ENCODE data around the gene RUNX1.

Gene RUNX1

GRCh38 chr21:34890724-34891612, 158.1 kb downstream of the RUNX1 start:
- no peak for DNase-seq

DNA sequence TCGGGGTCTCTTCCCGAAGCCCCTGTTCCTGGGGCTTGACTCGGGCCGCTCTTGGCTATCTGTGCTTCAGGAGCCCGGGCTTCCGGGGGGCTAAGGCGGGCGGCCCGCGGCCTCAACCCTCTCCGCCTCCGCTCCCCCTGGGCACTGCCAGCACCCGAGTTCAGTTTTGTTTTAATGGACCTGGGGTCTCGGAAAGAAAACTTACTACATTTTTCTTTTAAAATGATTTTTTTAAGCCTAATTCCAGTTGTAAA, 158.7 kb downstream of the RUNX1 start:
- DNase-seq, result no peak

GRCh38 chr21:34889676-34890469, 159.2 kb downstream of the RUNX1 start:
- peak; percentile 51 for DNase-seq

- DNase-seq, result peak; percentile 39
These were observed 159.8 kb downstream of the RUNX1 start for GRCh38 chr21:34889320-34889675.

GRCh38 chr21:34888569-34889319, 160.4 kb downstream of the RUNX1 start:
- DNase-seq, result peak; percentile 76

DNA sequence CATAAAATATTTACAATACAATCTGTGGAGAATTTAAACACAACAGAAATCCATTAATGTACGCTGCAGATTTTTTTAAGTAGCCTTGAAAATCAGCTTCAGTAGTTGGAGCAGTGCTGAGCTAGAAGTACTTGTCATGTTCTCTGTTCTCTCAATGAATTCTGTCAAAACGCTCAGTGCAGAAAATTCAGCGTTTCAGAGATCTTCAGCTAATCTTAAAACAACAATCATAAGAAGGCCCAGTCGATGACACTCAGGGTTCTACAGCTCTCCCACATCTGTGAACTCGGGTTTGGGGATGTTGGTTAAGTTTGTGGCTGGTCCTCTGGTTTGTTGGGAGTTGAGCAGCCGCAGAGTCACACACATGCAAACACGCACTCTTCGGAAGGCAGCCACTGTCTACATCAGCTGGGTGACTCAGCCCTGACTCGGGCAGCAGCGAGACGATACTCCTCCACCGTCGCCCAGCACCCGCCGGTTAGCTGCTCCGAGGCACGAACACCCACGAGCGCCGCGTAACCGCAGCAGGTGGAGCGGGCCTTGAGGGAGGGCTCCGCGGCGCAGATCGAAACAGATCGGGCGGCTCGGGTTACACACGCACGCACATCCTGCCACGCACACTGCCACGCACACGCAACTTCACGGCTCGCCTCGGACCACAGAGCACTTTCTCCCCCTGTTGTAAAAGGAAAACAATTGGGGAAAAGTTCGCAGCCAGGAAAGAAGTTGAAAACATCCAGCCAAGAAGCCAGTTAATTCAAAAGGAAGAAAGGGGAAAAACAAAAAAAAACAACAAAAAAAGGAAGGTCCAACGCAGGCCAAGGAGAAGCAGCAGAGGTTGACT, 161.2 kb downstream of the RUNX1 start:
- DNase-seq, result peak; percentile 52

- no peak for DNase-seq
These were observed 162.0 kb downstream of the RUNX1 start for GRCh38 chr21:34887105-34887442.

- DNase-seq, result peak; percentile 12
These were observed 162.6 kb downstream of the RUNX1 start for GRCh38 chr21:34886240-34887104.

- no peak for DNase-seq
These were observed 163.4 kb downstream of the RUNX1 start for GRCh38 chr21:34885626-34886239.

DNA sequence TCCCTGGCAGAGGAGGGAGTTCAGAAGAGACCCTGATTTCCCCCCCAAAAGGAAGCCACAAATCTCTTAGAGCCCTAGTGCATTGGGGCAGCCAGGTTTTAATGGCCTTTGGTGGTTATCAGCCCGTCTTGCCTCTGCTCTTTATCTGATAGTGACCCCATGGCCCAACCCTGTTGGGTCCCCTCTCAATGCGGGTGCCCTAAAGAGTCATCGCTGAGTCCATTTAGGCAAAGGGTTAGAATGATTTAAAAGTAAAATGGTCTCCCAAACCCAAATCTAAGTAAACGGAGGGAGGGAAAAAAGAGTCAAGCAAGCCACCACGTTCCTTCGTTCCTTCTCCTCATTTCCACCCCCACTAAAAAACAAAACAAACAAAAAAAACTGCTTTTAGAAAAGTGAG, 164.0 kb downstream of the RUNX1 start:
- DNase-seq, result no peak

GRCh38 chr21:34884346-34884929, 164.7 kb downstream of the RUNX1 start:
- no peak for DNase-seq

GRCh38 chr21:34883491-34884271, 165.4 kb downstream of the RUNX1 start:
- DNase-seq, result no peak

DNA sequence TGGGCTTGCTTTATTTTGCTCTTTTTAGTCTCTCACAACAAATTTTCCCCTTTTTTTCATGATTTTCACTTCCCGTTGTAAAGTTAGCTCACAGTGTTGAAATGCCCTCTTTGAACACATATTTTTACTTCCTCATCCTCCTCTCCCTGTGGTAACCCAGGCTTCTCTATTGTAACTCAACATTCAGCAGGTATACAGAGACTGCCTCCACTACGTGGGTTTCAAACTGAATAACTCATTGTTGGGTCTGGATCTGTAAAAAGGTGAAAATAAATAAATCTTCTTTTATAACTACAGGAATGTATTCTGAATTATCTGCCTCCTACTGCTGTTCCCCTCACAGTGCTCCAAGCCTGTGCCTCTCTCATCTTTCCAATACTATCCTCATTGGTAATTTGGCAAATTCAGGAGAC, 166.4 kb downstream of the RUNX1 start:
- no peak for DNase-seq

DNA sequence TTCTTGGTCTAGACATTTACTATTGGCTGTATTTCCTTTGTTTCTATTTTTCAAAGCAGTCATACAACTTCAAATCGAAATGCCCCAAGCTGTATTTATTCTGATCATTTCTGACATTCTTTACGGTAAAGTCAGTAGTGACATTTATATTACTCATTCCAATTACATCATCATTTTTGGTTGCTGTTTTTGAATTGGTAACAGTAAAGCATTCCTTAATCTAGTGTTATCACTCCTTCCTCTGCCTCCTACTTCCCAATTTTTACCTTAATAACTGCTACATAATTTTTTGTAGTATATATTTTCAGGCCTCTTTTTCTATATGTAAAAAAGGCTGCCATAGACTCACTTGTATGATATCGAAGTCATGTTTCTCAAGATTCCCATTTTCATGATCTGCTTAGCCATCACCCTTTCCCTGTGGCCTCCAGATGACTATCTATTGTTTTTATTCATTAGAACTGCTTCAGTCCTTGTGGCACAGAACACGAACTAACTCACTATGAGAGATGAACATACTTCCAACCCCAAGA, 167.2 kb downstream of the RUNX1 start:
- DNase-seq, result no peak

- no peak for DNase-seq
These were observed 167.7 kb downstream of the RUNX1 start for GRCh38 chr21:34881421-34881820.

GRCh38 chr21:34880401-34880800, 168.7 kb downstream of the RUNX1 start:
- DNase-seq, result no peak

DNA sequence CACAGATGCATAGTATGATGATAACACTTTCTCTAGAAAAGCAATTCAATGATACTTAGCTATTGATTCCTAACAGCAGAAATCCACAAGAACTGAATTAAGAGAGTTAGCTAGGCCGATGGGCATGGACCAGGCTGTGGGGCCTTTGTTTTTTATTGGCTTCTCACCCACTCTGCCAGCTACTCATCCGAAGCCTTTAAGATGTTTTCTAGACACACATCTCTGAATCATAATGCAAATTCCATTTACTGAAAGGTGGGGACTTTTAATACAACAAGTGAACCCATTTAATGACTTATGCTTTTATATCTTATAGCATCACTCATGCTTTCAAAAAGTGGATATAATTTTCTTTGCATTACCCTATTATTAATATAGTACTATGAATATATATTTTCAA, 170.2 kb downstream of the RUNX1 start:
- DNase-seq, result no peak

GRCh38 chr21:34878501-34878900, 170.6 kb downstream of the RUNX1 start:
- DNase-seq, result peak; percentile 44

DNA sequence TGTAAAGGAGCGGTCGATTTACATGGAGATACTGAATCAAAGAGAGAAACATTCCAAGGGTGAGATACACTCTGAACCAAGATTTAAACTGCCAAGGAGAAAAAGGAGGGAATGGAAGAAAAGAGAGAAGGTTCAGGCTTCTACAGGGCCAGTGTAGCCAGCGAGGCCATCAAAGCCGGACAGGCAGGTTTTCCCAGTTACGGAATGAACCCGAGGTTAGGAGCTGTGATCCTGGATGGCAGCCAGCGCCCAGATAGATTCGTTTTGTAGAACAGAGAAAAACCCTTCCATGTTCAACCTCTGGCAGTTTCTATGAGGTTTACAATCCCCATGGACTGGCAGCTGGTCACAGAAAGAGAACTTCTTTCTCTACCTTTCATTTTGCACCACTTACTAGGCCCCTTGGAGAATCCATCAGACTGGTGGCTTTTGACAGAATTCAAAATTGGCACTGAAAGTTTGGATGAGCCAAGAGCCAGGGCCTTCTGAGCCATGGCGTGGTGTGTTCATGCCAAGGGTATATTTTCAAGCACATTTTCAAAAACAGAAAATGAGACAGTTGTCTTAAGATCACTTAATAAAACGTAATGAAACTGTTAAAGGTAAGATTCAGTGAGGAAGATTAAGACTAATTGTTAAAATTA, 171.5 kb downstream of the RUNX1 start:
- peak; percentile 46 for DNase-seq
